ENCODE results near the gene FAM47B. TPM values are rescaled to one million over a fixed set of nuclear protein-coding genes. Genes with fewer than 3 reads are reported as not detected.

Gene FAM47B
- not detected in 2 replicates for total RNA-seq

DNA sequence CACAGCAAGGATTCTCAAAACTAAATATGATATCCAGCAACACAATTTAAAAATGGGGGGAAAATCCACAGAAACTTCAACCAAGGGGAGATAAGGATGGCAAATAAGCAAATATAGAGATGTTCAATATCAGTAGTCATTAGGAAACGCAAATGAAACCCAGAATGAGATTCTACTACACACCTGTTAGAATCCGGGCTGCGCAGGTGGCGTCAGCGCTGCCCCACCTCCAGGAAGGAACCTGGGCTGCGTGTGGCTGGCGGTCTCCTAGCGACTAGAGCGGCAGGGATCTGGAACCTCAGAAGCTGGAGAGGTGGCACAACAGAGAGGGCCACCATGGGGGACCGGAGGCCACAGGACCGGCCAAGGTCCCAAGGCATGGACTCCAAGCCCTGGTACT is at the start of gene FAM47B:
FAM47B (plus strand) TSS at position 301 of the 400 bp plus-strand sequence; CDS start at position 337, 36 bp downstream.

